ENCODE results near the gene PDCD5. TPM values are rescaled to one million over a fixed set of nuclear protein-coding genes. Genes with fewer than 3 reads are reported as not detected.
"Not testable (repeated sequence)": the region's sequence is repeated elsewhere in the genome, so short reads cannot be mapped to it uniquely, and the experiment has no call there.

PDCD5 gene
- polyA plus RNA-seq, 10 donors: 115 to 144 (median 130) TPM

DNA sequence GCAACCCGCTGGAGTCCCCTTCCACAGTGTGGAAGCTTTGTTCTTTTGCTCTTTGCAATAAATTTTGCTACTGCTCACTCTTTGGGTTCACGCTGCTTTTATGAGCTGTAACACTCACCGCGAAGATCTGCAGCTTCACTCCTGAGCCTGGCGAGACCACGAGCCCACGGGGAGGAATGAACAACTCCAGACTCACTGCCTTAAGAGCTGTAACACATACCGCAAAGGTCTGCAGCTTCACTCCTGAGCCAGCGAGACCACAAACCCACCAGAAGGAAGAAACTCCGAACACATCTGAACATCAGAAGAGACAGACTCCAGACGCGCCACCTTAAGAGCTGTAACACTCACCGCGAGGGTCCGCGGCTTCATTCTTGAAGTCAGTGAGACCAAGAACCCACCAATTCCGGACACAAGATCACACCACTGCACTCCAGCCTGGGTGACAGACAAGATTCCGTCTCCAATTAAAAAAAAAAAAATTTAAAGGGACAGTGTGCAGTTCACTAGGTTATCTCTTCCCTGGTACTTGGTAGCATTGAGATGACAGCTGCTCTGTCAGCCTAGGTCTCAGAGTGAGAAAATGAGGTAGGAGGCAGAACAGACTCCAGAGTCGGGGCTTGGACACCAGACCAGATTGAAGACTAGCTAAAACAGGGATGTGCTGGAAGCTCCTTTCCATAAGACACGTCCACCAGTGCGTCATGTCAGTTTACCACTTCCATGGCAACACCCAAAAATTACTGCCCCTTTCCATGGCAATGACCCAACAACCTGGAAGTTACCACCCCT, 8.1 kb upstream of the PDCD5 start:
- not testable (repeated sequence) for DNase-seq

DNA sequence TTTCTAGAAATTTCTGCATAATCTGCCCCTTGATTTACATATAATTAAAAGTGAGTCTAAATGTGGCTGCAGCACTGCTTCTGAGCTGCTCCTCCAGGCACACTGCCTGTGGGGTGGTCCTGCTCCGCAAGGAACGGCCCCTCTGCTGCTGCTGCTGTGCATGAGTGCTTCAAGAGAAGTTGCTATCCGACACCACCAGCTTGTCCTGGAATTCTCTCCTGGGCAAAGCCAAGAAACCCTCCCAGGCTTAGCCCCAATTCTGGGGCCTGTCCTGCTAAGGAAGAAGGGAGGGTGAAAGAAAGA, 7.5 kb upstream of the PDCD5 start:
- DNase-seq: no peak

GRCh38 chr19:32576790-32577189, 4.2 kb upstream of the PDCD5 start:
- no peak for DNase-seq

DNA sequence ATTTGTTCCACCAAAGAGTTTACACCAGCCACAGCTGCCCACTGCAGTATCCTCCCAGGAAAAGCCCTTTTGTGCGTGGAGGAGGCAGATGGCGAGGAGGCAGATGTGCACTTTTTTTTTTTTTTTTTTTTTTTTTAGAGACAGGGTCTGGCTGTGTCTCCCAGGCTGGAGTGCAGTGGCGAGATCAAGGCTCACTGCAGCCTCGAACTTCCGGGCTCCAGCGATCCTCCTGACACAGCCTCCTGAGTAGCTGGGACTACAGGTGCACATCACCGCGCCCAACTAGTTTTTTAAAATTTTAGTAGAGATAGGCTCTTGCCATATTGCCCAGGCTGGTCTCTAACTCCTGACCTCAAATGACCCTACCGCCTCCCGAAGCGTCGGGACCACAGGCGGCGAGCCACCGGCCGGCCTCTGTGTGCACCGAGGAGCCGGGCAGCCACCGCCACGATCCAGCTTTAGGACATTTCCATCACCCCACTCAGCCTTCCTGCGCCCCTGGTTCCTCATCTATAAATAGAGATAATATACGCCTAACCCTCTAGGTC, 563 bp upstream of the PDCD5 start:
- DNase-seq: peak in 1 of 3 donors; percentile 8

- DNase-seq: peak in 2 of 3 donors; percentile 7 to 24
Observed at GRCh38 chr19:32581705-32582179, 752 bp downstream of the PDCD5 start.

- not testable (repeated sequence) for DNase-seq
Observed at GRCh38 chr19:32587747-32588504, 6.9 kb downstream of the PDCD5 start.

- no peak for DNase-seq
Observed at GRCh38 chr19:32594021-32594420, 13.0 kb downstream of the PDCD5 start.

GRCh38 chr19:32595491-32595890, 14.5 kb downstream of the PDCD5 start:
- no peak for DNase-seq

DNA sequence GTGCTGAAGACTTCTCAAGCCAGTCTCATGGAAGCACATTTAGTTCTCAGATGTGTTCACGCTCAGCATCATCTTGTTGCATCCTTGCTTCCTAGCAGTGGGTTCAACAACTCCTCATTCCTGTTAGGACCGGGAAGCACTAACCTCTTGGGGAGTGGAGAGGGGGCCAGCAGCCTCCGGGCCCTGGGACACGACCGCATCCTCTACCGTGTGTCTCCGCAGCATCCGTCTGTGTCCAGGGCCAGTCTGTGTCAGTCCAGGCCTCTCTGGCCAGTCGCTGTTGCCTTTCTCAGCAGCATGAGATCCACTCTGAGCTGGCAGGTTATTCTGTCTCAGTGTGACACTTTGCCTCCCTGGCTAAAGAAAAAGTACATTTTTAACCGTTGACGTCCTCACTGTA, 17.0 kb downstream of the PDCD5 start:
- no peak for DNase-seq

DNA sequence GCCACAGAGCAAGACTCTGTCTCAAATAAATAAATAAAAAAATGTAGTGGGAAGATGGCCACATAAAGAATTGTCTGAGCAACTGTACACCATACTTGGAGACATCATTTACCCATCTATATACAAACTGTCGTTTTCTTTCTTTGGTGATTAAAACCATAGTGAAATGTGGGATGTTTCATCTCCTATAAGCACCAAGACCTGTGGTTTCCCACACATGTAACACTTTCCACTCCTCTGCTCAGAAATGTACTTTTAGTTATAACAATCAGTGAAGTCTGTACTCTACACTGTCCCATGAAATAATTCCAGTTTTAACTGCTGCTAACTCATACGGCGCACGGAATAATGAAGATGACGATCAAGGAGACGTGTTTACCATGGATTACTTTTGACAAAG, 18.3 kb downstream of the PDCD5 start:
- no peak for DNase-seq

DNA sequence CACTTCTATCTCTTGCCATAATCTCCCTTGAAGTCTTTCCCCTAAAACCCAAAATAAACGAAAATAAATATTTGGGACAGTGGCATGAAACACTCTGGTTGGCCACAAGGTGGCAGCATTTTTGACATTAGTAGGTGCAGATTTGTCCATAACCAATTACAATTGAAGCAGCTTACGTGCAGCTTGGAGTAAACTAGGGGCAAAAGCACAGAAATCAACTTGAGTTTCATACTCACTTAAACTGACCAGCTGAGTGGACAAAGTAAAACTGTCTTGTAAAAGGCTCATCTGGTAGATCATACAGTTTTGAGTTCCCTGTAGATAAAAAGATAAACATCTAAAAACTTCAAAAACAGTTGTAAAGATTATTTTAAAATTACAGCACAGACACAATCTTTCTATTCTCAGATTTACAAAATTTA, 18.8 kb downstream of the PDCD5 start:
- DNase-seq: peak; percentile 28 to 60 (median 49)

DNA sequence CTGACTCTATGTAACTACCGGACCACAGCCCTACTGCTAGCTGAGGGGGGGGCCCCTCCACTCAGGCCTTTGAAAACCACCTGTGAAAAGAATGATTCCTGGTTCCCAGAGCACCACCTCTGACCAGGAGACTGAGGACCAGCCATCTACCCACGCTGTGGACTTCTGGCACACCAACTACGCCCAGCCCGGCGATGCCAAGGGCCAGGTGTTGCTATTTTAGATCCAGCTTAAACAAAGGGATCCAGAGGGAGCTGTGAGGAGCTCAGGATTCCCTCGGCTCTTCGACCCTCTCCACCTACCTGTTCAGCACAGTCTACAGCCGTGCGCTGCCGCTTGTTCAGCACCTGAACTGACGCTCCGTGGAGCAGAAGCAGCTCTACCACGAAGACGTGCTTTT, 23.0 kb downstream of the PDCD5 start:
- DNase-seq: no peak

- no peak for DNase-seq
Observed at GRCh38 chr19:32605544-32605943, 24.6 kb downstream of the PDCD5 start.

DNA sequence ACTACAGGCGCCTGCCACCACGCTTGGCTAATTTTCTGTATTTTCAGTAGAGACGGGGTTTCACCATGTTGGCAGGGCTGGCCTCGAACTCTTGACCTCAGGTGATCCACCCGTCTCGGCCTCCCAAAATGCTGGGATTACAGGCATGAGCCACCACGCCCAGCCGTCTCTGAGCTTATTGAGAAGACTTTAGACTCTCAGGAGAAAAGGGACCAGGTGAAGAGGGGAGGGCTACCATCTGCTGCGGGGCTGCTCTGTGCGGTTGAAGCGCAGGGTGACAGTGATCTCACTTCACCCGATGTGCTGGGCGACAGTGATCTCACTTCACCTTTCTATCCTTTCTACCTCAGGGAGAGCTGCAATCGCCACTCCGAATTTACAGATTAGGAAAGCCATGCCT, 25.3 kb downstream of the PDCD5 start:
- DNase-seq: no peak

GRCh38 chr19:32607479-32607878, 26.5 kb downstream of the PDCD5 start:
- DNase-seq: no peak

- DNase-seq: no peak
Observed at GRCh38 chr19:32611161-32611560, 30.2 kb downstream of the PDCD5 start.

DNA sequence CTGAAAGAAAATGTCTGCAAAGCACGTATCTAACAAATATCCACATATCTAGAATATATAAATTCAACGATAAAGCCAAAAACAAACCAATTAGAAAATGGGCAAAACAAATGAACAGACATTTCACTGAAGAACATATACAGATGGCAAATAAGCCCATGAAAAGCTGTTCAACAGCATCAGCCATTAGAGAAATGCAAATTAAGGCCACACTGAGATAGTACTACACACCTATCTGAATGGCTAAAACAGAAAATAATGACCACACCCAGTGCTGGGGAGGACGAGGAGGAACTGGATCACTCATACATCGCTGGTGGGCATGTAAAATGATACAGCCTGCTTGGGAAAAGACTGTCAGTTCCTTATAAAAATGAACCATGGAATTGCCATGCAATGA, 32.0 kb downstream of the PDCD5 start:
- DNase-seq: no peak

GRCh38 chr19:32614916-32615315, 33.9 kb downstream of the PDCD5 start:
- no peak for DNase-seq

- no peak for DNase-seq
Observed at GRCh38 chr19:32615569-32615968, 34.6 kb downstream of the PDCD5 start.

GRCh38 chr19:32619051-32619685, 38.2 kb downstream of the PDCD5 start:
- DNase-seq: no peak

- DNase-seq: no peak
Observed at GRCh38 chr19:32622002-32622401, 41.0 kb downstream of the PDCD5 start.

- DNase-seq: no peak
Observed at GRCh38 chr19:32624410-32624809, 43.4 kb downstream of the PDCD5 start.

DNA sequence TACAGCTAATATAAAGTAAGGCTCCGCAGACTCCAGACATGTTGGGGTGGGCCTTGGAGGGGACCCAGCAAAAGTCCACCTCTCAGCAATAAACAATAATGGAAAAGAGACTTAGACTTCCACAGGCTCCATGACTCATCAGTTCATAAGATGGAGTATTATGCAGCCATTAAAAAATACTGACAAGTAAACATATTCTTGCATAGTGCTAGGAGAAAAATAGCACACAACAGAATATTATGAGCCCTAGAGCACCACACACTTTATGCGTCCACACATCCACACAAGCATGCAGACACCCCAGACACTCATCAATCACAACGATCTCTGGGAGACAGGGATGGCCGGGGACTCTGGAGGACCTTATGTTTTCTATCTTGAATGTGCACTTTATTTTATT, 46.0 kb downstream of the PDCD5 start:
- DNase-seq: no peak

All from muscle of back (tissue), 11 donors.